Parathyroid adenoma (tissue), 2 donors: ENCODE data around the gene RNF214.

Experiments
- H2AFZ ChIP-seq: fragments of 300-600 bp; sonication (generic); one replicate; pipeline ENCODE4 v1.7.0; 2017; ENCODE audit warnings: antibody characterized with exemption, mild to moderate bottlenecking
- H3K27ac ChIP-seq: fragments of 300-600 bp; sonication (generic); one replicate; pipeline ENCODE4 v1.7.0; 2017
- H3K27me3 ChIP-seq: fragments of 300-600 bp; sonication (generic); one replicate; pipeline ENCODE4 v1.7.0; 2017; ENCODE audit warnings: low read length; ENCODE audit not compliant: control insufficient read depth, insufficient read depth
- H3K36me3 ChIP-seq: fragments of 300-600 bp; sonication (generic); one replicate; pipeline ENCODE4 v1.7.0; 2017; ENCODE audit warnings: low read length; ENCODE audit not compliant: control insufficient read depth, insufficient read depth
- H3K4me1 ChIP-seq: fragments of 300-600 bp; sonication (generic); one replicate; pipeline ENCODE4 v1.7.0; 2017; ENCODE audit warnings: control low read depth
- H3K4me2 ChIP-seq: fragments of 300-600 bp; sonication (generic); one replicate; pipeline ENCODE4 v1.7.0; 2017; ENCODE audit warnings: low read length
- H3K4me3 ChIP-seq: fragments of 300-600 bp; sonication (generic); one replicate; pipeline ENCODE4 v1.7.0; 2017; ENCODE audit warnings: low read depth, low read length
- H3K79me2 ChIP-seq: fragments of 300-600 bp; sonication (generic); one replicate; pipeline ENCODE4 v1.7.0; 2017; ENCODE audit warnings: control low read depth
- H3K9ac ChIP-seq: fragments of 300-600 bp; sonication (generic); one replicate; pipeline ENCODE4 v1.7.0; 2017; ENCODE audit warnings: mild to moderate bottlenecking
- H3K9me3 ChIP-seq: fragments of 300-600 bp; sonication (generic); one replicate; pipeline ENCODE4 v1.7.0; 2017; ENCODE audit warnings: low read length; ENCODE audit not compliant: control insufficient read depth
- CTCF ChIP-seq: fragments of 300-600 bp; sonication (generic); IDR thresholded peaks from one replicate; pipeline ENCODE4 v1.7.0; 2017; ENCODE audit warnings: antibody characterized with exemption, mild to moderate bottlenecking
- donor health status: primary hyperparathyroidism.

RNF214 gene

GRCh38 chr11:117332843-117333242, 100.4 kb downstream of the RNF214 start:
- H3K36me3 ChIP-seq, result no peaks in the 10 kb centered on the region
- no peaks in the 10 kb centered on the region for H3K9me3 ChIP-seq
- no peak overlapping the region for H3K9ac ChIP-seq
- no peak overlapping the region for H2AFZ ChIP-seq
- H3K4me3 ChIP-seq, result no peak overlapping the region
- TF ChIP-seq CTCF, result no peak
- no peak overlapping the region for H3K27ac ChIP-seq
- H3K4me1 ChIP-seq, result no peaks in the 10 kb centered on the region
- H3K27me3 ChIP-seq, result no peaks in the 10 kb centered on the region
- H3K4me2 ChIP-seq, result no peak overlapping the region
- no peaks in the 10 kb centered on the region for H3K79me2 ChIP-seq

GRCh38 chr11:117333917-117334316, 101.4 kb downstream of the RNF214 start:
- no peaks in the 10 kb centered on the region for H3K27me3 ChIP-seq
- H3K9me3 ChIP-seq, result no peaks in the 10 kb centered on the region
- TF ChIP-seq CTCF, result no peak
- H2AFZ ChIP-seq, result no peak overlapping the region
- no peak overlapping the region for H3K4me2 ChIP-seq
- no peak overlapping the region for H3K4me3 ChIP-seq
- H3K27ac ChIP-seq, result no peak overlapping the region
- no peaks in the 10 kb centered on the region for H3K36me3 ChIP-seq
- no peaks in the 10 kb centered on the region for H3K79me2 ChIP-seq
- H3K4me1 ChIP-seq, result no peaks in the 10 kb centered on the region
- no peak overlapping the region for H3K9ac ChIP-seq

- no peaks in the 10 kb centered on the region for H3K27me3 ChIP-seq
- H3K9me3 ChIP-seq, result no peaks in the 10 kb centered on the region
- H3K4me1 ChIP-seq, result no peaks in the 10 kb centered on the region
- H3K79me2 ChIP-seq, result no peaks in the 10 kb centered on the region
- H3K4me2 ChIP-seq, result no peak overlapping the region
- H3K4me3 ChIP-seq, result no peak overlapping the region
- no peaks in the 10 kb centered on the region for H3K36me3 ChIP-seq
- no peak for TF ChIP-seq CTCF
- no peak overlapping the region for H3K27ac ChIP-seq
- no peak overlapping the region for H2AFZ ChIP-seq
- H3K9ac ChIP-seq, result no peak overlapping the region
These were observed 102.4 kb downstream of the RNF214 start for GRCh38 chr11:117334896-117335295.

GRCh38 chr11:117335399-117335798, 102.9 kb downstream of the RNF214 start:
- Histone ChIP-seq H3K4me2 (no peak overlapping the region), H3K27ac (no peak overlapping the region), H3K79me2 (no peaks in the 10 kb centered on the region), H3K27me3 (no peaks in the 10 kb centered on the region), H3K4me1 (no peaks in the 10 kb centered on the region), H3K4me3 (no peak overlapping the region), H3K9me3 (no peaks in the 10 kb centered on the region), H3K9ac (no peak overlapping the region), H3K36me3 (no peaks in the 10 kb centered on the region), H2AFZ (no peak overlapping the region)
- TF ChIP-seq CTCF, result no peak
